ENCODE results near the gene CYB5R3.
"Not testable (repeated sequence)": the region's sequence is repeated elsewhere in the genome, so short reads cannot be mapped to it uniquely, and the experiment has no call there.

Gene CYB5R3

GRCh38 chr22:42602470-42602869 lies 46.7 kb downstream of the CYB5R3 start:
- no peak for DNase-seq (ENCODE audit: low spot score)

DNA sequence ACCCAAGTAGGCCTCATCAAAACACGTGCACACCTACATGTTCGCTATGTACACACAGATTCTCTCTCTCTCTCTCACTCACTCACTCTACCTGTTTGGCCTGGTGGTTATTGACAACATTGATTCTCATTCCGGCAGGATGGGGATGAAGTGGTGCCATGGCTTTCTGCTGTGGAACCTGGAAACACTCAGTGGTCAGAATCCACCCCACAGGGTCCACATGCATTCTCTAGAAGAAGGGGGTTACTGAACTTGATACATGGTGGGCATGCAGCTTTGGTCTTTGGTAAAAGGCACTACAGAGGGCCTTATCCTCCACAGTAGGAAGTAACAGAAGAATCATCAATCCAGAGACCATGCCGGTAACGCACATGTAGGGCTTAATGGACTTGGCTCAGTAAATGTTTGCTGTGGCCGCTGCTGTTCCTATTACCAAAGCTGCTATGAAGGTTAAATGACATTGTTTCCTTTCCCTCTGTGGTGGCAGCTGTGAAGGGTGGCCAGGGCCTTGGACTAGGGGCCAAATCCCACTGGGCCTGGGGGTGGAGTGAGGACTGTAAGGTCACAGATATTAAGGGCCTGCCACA lies 47.2 kb downstream of the CYB5R3 start:
- DNase-seq (ENCODE audit: low spot score) = no peak

- DNase-seq (ENCODE audit: low spot score) = no peak
Observed at GRCh38 chr22:42596863-42597530, 52.2 kb downstream of the CYB5R3 start.

DNA sequence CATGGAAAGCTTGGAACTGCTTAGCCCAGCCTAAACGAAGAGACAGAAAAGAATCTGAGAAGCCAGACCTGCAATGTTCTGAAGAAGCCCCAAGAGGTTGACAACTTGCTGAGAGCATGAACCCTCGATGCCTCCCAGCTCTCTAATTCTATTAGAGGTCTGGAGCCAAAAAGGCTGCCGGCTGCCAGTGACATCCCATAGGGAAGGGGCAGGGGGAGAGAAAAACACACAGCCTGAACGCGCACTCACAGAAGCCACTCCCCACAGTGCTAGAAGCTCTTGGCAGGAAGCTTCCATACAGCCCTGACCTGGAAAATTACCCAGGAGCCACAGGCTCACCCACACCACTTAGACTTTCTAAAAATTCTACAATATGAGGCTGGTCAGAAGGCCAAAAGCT lies 52.9 kb downstream of the CYB5R3 start:
- DNase-seq (ENCODE audit: low spot score) = no peak

DNA sequence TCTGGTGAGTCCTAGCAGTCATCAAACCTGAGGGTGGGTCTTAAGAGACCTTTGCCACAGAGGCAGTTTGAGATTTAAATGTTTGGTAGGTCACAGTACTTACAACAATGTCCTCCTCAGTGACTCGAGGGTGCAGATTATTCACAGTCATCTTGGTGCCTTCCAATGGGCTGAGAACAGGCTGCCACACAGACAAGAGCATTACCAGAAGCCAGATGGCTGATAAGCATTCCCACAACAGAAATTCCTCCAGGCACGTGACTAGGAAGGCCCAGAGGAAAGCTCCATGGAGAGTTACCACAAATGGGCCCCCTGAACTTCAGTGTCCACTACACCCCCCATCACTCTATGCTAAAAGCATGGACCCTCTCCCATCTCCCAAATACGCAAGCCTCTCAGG lies 53.8 kb downstream of the CYB5R3 start:
- no peak for DNase-seq (ENCODE audit: low spot score)

DNA sequence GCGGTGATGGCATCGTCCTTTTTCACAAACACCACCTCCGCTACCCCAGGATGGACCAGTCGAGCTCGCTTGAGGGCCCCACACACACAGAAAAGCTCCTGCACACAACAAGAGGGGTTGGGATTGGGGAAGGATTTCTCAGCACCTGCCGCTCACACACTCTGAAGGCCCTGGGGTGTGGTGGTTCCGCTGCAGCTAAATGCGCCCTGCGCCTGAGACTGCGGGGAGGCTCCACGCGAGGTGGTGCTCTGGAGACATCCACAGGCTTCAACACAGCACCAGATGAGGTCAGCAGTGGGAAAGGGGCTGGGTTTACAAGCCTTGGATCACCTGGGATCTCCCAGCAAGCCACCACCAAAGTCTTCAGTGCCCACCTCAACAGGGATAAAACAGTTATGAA lies 57.2 kb downstream of the CYB5R3 start:
- no peak for DNase-seq (ENCODE audit: low spot score)

- no peak for DNase-seq (ENCODE audit: low spot score)
Observed at GRCh38 chr22:42587588-42588175, 61.5 kb downstream of the CYB5R3 start.

- DNase-seq (ENCODE audit: low spot score) = no peak
Observed at GRCh38 chr22:42586381-42586780, 62.8 kb downstream of the CYB5R3 start.

- no peak for DNase-seq (ENCODE audit: low spot score)
Observed at GRCh38 chr22:42585096-42585495, 64.1 kb downstream of the CYB5R3 start.

DNA sequence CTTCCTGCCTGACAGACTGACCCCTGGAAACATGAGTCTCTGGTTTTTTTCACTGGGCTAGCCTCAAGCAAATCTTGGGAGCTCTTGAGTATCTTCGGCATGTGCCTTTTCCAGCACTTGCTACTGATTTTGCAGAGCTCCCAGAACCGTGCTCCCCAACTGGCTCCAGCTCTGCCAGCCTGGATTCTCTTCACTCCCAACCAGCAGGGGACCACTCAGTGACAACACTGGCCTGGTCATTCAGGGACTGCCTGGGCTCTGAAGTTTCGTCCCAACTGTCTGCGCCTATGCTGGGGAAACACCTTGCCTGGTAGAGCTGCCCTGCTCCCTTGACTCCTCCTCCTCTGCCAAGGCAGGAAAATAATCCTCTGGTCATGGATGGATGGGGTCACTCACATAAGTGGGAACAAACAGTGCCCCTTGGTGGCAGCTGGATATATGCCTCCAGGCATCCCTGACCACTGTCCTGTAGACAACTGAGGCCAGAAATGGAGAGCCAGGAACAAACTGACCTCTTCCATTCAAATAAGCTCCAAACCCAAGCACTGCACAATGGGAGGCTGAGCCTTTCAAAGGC lies 64.7 kb downstream of the CYB5R3 start:
- DNase-seq (ENCODE audit: low spot score) = no peak

- DNase-seq (ENCODE audit: low spot score) = no peak
Observed at GRCh38 chr22:42582987-42583386, 66.2 kb downstream of the CYB5R3 start.

- peak; percentile 91 for DNase-seq (ENCODE audit: low spot score)
Observed at GRCh38 chr22:42581762-42582716, 67.2 kb downstream of the CYB5R3 start.

GRCh38 chr22:42581194-42581761 lies 67.9 kb downstream of the CYB5R3 start:
- DNase-seq (ENCODE audit: low spot score) = not testable (repeated sequence)

- not testable (repeated sequence) for DNase-seq (ENCODE audit: low spot score)
Observed at GRCh38 chr22:42580040-42580439, 69.2 kb downstream of the CYB5R3 start.

DNA sequence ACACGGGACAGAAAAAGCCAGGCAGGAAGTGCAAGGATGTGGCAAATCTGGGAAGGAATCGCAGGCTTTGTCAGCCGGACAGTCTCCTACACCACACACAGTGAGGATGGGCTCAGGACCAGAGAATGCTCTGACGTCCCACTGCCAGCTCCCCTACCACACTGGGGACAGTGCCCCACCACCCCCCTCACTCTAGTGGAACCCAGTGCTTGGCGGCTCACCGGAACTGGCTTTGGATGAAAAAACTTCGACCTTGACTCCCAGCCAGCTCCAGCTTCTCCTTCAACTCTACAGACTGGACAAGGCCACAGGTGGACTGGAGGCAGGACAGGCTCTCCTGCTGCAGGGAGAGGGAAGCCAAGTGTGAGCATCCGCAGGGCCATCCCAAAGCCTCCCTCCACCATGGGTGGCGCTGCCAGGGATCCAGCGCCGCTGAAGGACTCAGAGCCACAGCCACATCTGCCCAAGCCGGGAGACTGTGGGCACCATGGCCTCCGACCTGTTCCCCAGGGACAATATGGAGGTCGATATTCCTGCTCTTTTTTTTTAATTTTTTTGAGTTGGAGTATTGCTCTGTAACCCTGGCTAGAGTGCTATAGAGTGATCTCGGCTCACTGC lies 71.5 kb downstream of the CYB5R3 start:
- no peak for DNase-seq (ENCODE audit: low spot score)

GRCh38 chr22:42577141-42577540 lies 72.1 kb downstream of the CYB5R3 start:
- DNase-seq (ENCODE audit: low spot score) = not testable (repeated sequence)

GRCh38 chr22:42575996-42576574 lies 73.1 kb downstream of the CYB5R3 start:
- DNase-seq (ENCODE audit: low spot score) = not testable (repeated sequence)

- not testable (repeated sequence) for DNase-seq (ENCODE audit: low spot score)
Observed at GRCh38 chr22:42574468-42574867, 74.7 kb downstream of the CYB5R3 start.

- DNase-seq (ENCODE audit: low spot score) = not testable (repeated sequence)
Observed at GRCh38 chr22:42574046-42574445, 75.1 kb downstream of the CYB5R3 start.

DNA sequence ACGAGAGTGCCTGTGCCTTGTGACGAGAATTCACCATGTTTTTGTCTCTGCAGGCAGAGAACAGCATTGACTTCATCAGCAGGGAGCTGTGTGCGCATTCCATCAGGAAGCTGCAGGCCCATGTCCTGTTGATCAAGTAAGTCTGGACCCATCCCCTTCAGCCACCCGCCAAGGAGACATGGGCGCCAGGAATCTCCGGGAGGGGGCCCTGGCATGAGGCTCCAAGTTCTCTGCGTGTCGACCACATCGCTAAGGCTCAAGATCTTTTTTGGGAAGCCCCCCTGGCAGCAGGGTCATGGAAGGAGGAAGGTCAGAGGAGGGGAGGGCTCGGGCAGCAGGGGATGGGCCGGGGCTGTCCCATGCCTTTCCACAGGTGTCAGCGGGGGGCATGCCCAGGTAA lies 78.1 kb downstream of the CYB5R3 start:
- not testable (repeated sequence) for DNase-seq (ENCODE audit: low spot score)

DNA sequence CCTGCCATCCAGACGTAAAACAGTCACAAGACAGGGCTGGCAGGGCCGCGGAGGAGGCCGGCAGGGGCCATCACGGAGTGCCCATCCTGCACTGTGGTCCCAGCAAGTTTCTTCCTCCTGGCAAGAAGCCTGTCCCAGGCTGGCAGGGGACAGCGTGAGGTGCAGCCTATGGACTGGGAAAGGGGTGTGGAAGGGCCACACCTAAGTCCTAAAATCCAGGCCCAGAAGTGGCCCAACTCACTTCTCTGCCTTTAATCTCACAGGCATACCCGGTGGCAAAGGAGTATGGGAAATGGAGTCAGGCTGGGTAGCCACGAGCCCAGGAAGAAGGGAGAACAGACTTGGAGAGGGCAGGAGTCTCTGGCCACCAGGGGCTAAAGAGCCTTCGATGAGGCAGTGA lies 78.6 kb downstream of the CYB5R3 start:
- DNase-seq (ENCODE audit: low spot score) = not testable (repeated sequence)

Measured in left forelimb (tissue), 1 donor.